HG02623 (cell line): ENCODE data around the gene PITPNM1.
A peak's percentile ranks its signal among the peaks of the same experiment; 100 is the strongest.
"Not testable (repeated sequence)": the region's sequence is repeated elsewhere in the genome, so short reads cannot be mapped to it uniquely, and the experiment has no call there.

Experiments used
- ATAC-seq: cut with Tn5 transposase; IDR thresholded peaks from one replicate; pipeline ENCODE4 v1.9.1; 2021; ENCODE audit warnings: moderate library complexity; ENCODE audit not compliant: unreplicated experiment

PITPNM1 gene

DNA sequence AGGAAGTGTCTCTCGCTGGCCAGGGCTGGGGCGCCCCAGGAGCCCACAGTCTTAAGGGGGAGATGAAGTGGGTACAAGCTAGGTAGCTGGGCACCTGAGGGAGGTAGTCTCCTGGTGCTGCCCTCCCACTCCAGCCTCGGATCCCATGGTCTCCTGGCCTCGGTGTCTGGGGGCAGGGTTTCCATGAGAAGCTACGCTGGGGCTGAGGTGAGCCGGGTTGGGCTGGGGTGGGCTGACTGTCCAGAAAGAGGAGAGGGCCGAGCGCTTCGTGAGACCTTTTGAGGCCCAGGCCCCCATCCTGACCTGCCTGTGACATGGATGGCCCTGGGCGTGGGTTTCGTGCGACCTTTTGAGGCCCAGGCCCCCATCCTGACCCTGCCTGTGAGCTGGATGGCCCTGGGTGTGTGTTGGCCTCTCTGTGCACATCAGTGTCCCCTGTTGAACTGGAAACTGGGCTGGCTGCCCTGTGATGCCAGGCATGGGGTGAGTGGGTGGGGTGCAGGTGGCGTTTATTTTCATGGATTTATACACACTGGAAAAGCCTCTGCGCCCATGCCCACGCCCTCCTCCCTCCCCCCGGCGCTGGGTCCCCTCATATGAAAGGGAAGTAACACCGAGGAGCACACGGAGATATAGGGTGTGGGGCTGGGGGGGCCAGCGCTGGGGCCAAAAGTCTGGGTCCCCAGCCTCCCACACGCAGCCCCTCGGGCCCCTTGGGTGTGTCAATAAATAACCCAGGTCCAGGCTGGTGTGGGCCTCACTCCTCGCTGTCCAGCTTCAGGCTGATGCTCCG lies 13.7 kb downstream of the PITPNM1 start:
- ATAC-seq: no peak

DNA sequence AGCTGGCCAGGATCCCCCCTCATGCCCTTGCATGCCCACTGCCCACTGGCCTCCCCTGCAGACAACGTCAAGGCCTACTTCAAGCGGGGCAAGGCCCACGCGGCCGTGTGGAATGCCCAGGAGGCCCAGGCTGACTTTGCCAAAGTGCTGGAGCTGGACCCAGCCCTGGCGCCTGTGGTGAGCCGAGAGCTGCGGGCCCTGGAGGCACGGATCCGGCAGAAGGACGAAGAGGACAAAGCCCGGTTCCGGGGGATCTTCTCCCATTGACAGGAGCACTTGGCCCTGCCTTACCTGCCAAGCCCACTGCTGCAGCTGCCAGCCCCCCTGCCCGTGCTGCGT lies 14.5 kb downstream of the PITPNM1 start:
- ATAC-seq: no peak

DNA sequence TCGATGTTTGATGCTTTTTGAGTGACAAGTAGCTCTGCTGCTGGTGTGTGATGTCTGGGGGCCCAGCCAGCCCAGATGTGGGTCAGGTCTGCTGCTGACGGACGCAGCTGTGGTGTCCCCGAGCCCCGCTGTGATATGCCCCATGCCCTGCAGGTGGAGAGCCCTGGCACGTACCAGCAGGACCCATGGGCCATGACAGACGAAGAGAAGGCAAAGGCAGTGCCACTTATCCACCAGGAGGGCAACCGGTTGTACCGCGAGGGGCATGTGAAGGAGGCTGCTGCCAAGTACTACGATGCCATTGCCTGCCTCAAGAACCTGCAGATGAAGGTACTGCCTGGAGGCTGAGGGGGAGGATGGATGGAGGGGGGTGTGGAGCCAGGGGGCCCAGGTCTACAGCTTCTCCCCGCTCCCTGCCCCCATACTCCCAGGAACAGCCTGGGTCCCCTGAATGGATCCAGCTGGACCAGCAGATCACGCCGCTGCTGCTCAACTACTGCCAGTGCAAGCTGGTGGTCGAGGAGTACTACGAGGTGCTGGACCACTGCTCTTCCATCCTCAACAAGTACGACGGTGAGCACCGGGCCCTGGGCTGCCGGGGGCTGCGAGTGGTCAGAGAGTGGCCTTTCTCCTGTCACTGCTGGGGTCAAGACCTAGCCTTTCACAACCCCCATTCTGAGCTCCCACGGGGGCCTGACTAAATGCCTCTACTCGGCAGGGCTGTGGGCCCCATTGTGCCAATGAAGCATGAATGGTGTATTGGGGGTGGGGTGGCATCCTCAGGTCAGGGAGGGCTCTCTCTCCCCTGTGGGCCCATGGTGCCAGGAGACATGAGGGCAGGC lies 15.1 kb downstream of the PITPNM1 start:
- no peak for ATAC-seq

DNA sequence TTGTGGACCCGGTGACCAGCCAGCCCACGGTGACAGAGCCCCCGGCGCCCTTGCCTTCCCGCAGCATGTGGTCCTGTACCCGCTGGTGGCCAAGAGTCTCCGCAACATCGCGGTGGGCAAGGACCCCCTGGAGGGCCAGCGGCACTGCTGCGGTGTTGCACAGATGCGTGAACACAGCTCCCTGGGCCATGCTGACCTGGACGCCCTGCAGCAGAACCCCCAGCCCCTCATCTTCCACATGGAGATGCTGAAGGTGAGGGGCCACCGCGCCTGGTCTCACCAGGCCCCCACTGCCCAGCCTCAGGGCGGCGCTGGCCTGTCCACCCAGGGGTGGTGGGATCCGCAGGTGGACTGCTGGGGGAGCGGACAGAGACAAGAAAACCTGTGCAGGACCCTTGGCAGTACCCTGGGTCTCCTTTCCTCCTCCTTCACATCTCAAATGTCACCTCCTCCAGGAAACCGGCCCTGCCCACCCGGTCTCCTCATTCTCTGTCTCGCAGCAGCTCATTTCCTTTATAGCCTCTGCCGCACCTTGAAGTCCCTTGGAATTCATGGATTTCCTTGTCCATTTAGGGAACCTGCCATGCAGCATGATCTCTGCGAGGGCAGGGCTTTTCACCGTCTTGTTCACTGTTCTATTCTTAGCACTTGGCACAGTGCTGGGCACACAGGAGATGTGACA lies 15.8 kb downstream of the PITPNM1 start:
- ATAC-seq: no peak

DNA sequence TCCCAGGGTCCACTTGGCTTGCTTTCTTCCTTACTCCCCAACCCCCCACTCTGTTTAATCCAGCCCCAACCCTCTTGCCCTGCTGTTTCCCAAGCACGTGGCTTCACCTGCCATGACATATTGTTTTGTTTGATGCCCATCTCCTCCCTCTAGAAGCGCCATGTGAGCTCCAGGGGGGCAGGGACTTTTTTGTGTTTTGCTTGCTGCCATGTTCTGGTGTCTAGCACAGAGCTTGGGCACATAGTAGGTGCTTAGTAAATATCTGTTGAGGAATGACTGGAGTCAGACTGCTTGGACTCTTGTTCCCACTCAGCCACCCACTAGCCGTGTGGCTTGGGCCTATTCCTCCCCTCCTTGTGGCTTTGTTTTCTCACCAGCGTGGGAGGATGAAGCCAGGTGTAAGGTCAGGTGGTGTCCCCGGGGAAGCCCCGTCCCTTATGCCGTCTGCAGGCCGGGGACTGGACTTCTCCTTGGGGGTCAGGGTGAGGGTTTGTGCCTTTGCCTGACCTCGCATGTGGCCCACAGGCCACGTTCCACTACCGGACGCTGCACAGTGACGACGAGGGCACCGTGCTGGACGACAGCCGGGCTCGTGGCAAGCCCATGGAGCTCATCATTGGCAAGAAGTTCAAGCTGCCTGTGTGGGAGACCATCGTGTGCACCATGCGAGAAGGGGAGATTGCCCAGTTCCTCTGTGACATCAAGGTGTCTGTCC lies 18.5 kb downstream of the PITPNM1 start:
- no peak for ATAC-seq

DNA sequence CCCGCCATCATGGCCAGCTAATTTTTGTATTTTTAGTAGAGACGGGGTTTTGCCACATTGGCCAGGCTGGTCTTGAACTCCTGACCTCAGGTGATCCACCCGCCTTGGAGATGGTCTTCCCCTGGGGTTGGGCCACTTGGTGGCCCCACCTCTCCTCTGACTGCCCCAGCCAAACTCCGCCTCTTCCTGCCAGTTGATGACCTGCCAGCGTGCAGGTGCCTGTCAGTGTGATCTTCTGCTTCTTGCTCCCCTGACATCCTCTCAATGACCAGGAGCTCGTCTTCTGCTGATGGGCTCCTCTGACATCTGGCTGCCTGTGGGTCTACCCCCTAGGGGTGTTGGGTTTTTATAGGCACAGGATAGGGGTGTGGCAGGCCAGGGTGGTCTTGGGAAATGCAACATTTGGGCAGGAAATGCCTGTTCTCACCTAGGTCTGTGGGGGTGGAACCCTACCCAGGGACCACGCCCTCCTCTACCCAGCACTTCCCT lies 19.2 kb downstream of the PITPNM1 start:
- ATAC-seq: not testable (repeated sequence)

DNA sequence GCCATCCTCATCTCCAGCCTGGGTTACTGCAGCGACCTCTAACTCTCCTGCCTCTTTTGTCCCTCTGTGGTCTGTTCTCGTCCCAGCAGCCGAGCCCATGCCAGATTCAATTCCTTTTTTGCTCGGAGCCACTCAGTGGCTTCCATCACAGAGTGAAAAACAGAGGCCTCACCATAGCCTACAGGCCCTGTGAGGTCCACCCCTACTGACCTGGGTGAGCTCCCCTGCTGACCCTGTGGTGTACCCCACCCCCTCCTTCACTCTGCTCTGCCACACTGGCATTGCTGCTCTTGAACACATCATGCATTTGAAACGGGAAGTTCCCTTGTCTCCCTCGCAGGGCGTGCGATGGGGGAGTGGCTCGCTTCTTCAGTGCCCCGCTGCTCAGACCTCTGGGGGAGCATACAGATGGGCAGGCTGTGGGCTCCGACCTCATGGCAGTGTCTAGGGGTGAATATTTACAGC lies 20.3 kb downstream of the PITPNM1 start:
- no peak for ATAC-seq

DNA sequence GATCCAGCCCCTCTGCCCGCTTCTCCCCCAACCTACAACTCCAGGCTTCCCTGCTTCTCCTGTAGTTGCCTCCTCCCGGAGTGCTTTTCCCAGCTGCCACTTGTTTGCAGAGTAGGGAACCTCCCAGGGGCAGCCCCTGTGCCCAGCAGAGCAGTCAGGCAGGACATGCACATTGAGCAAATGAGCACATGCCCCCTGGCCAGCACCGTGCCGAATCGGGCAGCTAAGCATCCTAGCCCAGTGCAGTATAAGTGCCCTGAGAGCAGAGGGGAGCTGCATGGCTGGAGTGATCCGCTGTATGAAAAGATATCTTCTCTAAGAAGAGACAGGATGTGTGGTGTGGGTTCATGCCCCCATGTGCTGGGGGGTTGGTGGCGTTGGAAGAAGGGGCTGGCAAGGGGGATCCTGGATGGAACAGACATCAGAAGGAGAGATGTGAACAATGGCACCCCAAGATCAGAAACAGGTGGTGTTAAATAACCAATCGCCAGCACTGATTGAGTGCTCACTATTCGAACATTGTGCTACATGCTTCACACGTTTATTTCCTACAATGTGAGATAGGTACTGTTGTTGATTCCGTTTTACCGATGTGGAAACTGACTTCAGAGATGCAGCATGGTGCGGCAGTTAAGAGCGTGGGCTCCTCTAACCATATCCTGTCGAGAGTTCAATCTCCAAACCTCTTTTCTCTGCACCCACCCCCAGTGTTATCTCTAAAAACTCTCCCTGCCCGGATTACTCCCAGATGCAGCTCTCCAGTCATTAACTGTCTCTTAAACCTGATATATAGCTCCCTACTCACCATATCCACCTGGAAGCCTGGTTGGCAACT lies 21.1 kb downstream of the PITPNM1 start:
- no peak for ATAC-seq

DNA sequence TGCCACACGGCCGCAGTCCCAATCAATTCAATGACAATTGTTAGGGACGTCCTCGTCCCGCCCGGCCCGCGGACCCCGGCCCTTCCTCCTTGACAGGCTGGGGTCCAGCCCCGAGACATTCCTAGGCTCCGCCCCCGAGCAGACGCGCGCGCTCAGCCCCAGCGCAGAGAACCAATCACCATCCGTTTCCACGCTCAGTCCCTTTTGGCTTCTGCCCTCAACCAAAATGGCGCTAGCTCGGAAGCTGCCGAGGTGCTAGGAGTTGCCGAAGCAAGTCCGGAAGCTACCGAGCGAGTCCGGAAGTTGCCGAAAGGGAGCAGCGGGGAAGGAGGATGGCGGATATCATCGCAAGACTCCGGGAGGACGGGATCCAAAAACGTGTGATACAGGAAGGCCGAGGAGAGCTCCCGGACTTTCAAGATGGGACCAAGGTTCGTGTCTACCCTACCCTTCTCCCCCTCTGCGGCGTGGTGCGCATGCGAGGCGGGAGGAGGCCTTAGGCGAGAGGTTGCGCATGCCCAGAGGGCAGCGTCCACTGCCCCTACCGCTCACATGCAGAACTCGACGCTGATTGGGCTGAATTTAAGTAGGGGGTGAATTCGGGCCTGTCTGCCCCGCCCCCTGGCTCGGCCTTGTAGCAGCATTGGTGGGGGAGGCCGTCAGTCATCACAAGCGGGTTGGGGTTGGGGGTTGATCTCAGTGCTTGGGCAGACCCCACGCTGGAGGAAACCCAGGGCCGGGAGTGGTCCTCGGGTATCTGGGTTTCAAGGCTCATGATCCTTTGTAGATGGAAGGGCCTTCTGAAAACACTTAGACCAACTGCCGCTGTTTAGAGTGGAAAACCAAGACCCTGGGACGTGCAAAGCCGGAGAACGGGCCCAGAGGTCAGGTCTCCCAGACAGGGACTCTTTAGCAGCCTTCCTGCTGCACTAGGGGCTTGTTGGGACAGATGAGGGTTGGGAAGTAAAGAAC lies 22.1 kb downstream of the PITPNM1 start, which contains the start of gene AIP:
TSS of gene AIP (plus strand) at position 200 of the 972 bp plus-strand sequence. CDS start at position 333, 133 bp downstream.
- ATAC-seq: peak; percentile 64

DNA sequence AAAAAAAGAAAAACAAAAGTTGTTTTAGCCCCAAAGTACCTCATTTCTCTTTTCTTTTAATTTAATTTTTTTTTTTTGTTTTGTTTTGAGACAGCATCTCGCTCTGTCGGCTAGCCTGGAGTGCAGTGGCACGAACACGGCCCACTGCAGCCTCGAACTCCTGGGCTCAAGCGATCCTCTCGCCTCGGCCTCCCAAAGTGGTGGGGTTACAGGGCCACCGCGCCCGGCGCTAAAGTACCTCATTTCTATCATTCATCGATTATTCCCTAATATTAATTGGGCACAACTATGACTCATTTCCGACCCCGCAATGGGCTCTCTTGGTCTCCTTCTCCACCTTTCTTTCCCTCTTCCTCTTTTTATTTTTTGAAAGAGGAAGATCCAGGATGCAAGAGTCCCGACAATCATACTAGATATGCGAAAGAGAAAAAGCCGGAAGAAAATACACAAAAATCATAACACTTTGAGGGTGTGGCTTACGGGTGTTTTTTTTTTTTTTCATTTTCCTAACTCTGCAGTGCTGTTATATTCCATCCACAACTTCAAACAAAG lies 22.8 kb downstream of the PITPNM1 start:
- no peak for ATAC-seq

DNA sequence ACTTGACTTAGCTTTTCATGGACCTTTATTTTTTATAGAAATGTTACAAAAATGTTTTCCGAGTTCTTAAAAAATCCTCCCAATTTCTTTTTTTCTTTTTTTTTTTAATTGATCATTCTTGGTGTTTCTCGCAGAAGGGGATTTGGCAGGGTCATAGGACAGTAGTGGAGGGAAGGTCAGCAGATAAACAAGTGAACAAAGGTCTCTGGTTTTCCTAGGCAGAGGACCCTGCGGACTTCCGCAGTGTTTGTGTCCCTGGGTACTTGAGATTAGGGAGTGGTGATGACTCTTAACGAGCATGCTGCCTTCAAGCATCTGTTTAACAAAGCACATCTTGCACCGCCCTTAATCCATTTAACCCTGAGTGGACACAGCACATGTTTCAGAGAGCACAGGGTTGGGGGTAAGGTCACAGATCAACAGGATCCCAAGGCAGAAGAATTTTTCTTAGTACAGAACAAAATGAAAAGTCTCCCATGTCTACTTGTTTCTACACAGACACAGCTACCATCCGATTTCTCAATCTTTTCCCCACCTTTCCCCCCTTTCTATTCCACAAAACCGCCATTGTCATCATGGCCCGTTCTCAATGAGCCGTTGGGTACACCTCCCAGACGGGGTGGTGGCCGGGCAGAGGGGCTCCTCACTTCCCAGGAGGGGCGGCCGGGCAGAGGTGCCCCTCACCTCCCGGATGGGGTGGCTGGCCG lies 27.7 kb downstream of the PITPNM1 start:
- ATAC-seq: not testable (repeated sequence)

DNA sequence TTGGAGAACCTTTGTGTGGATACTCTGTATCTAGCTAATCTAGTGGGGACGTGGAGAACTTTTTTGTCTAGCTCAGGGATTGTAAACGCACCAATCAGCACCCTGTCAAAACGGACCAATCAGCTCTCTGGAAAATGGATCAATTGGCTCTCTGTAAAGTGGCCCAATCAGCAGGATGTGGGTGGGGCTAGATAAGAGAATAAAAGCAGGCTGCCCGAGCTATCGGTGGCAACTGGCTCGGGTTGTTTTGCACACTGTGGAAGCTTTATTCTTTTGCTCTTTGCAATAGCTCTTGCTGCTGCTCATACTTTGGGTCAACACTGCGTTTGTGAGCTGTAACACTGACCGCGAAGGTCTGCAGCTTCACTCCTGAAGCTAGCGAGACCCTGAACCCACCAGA lies 28.5 kb downstream of the PITPNM1 start:
- ATAC-seq: not testable (repeated sequence)

DNA sequence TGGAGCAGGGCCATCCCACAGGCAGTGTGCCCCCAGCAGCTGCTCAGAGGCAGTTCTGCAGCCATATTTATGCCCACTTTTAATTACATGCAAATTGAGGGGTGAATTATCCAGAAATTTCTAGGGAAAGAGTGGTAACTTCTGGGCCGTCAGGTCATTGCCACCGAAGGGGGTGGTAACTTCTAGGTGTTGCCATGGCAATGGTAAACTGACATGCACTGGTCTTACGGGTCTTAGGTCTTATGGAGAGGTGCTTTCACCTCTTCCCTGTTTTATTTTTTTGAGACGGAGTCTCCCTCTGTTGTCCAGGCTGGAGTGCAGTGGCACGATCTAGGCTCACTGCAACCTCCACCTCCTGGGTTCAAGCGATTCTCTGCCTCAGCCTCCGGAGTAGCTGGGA lies 32.3 kb downstream of the PITPNM1 start:
- ATAC-seq: no peak

DNA sequence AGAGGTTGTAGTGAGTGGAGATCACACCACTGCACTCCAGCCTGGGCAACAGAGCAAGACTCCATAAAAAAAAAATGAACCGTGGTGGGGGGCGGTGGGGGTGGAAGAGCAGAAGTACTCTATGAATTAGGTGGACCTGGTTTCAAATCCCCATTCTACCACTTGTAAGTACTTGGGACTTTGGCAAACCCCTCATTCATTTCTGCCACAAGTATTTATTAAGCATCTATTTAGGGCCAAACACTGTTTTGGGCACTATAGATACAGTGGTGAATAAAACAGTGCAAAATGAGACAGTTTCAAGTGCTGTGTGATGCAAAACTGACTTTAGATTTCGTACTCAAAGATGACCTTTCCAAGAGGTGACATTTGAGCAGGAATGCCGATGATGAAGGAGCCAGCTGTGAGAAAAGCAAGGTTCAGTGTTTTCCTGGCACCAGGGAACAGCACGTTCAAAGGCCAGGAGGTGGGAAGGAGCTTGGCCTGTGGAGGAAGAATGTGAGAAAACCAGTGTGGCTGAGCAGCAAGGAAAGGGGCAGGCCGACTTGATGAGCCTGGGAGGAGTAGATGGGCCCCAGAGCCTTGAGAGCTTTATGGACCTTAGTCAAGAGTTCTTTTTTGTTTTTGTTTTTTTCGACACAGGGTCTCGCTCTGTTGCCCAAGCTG lies 34.7 kb downstream of the PITPNM1 start:
- ATAC-seq: no peak

DNA sequence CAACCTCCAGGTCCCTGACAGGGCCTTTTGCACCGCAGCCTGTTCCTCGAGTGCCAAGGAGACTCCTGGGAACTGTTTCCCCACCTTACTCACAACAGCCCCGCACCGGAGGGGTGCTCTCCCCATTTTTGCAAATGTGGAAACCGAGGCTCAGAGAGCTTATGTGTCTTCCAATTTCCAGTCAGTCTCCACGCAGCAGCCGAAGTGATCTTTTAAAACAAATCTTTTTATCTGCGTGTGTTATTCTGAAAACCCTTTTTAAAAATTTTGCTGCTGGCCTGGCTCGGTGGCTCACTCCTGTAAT lies 35.7 kb downstream of the PITPNM1 start:
- no peak for ATAC-seq

DNA sequence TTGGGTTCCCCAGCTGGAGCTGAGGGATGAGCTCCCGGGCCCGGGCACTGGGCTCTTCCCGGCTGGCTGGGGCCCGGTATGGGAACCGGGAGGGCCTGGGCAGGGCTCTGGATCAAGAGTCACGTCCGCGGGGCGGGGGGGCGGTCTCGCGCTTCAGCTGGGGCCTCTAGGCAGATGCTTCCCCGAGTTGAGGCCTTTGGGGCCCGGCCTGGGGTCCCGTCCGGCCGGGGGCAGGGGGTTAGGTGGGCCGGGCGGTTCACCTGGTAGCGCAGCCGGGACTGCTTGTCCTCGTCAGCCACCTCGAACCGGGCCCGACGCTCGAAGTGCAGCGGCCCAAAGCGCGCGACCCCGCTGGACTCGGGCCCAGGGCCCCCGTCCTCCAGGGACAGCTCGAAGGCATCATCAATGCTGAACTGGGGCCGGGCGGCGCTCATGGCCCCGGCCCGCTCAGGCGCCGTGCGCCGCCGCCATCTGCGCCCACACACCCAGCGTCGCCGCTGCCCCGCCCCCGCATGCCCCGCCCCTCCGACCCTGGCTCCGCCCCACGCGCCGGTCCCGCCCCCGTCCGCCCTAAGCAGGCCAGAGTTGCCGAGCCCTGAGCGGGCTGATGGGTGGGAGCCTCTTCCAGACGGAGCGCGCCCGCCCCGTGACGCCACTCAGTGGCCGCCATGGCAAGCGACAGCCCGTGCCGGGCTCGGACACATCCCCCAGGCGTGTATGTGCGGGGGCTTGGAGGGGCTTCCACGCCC lies 36.2 kb downstream of the PITPNM1 start, which contains the start of gene TMEM134:
TSS of gene TMEM134 (minus strand) at position 493 of the 749 bp plus-strand sequence. CDS start at position 434, 59 bp downstream.
- peak; percentile 52 for ATAC-seq

DNA sequence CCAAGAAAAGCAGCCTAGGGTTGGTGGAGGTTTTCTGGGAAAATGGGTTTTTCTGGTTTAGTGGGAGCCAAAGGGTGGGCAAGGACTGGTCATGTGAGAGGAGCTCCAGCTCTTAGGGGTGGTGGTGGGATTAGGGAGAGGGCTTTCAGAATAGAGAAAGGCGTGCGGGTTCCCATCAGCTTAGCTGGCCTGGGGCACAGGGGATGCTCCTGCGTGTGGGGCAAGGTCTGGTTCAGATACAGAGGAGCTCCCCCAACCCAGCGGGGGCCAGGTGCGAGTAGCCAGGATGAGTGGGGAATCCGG lies 36.8 kb downstream of the PITPNM1 start:
- no peak for ATAC-seq
